Activated T-helper 17 cell treated with anti-CD3 and anti-CD28 coated beads, Interleukin-2, amount 50 U/mL, for 72 hours (primary cell): Measurements from ENCODE around the gene ITFG2. TPM values are rescaled to one million over a fixed set of nuclear protein-coding genes. Genes with fewer than 3 reads are reported as not detected.

Source experiments
- ATAC-seq: fragments of 150-1000 bp; cut with Tn5 transposase; replicated peaks from 2 replicates; pipeline ENCODE4 v1.10.0; 2021; ENCODE audit warnings: mild to moderate bottlenecking, moderate library complexity
- H3K27ac Mint-ChIP-seq: one replicate; pipeline ENCODE4 v1.8.0; 2022; ENCODE audit warnings: mixed read lengths
- H3K27me3 Mint-ChIP-seq: one replicate; pipeline ENCODE4 v1.8.0; 2022; ENCODE audit warnings: mixed read lengths
- H3K36me3 Mint-ChIP-seq: one replicate; pipeline ENCODE4 v1.8.0; 2022; ENCODE audit warnings: low read depth, mild to moderate bottlenecking, mixed read lengths
- H3K4me1 Mint-ChIP-seq: one replicate; pipeline ENCODE4 v1.8.0; 2022; ENCODE audit warnings: mixed read lengths
- H3K4me3 Mint-ChIP-seq: one replicate; pipeline ENCODE4 v1.8.0; 2022; ENCODE audit warnings: mild to moderate bottlenecking, mixed read lengths
- H3K9me3 Mint-ChIP-seq: one replicate; pipeline ENCODE4 v1.8.0; 2022; ENCODE audit warnings: mixed read lengths
- total RNA-seq, 2 donors: library from RNA; stranded (reverse); gene quantifications; one replicate each; pipeline ENCODE4 v1.2.3, GENCODE V29; 2022

Gene ITFG2
- total RNA-seq, 2 donors from 2014 or later: 34.8 to 43.8 TPM

DNA sequence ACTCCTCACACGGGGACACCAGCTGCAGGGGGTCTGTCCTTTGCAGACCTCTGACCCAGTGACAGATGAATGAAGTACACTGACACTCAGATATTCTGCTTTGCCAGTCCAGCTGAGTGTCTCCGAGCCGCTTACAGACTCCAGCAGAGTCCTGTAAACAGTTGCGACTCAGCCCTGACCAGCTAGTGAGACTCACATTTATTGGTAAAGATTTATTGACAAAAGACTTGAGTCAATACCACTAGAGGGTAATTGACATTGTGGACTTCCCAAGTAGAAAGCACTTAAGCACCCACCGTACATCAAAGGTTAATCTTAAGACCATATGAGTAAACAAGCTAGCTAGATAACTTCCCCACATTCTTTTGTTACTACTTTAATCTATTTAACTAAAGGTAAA is 27.5 kb upstream of the ITFG2 start:
- H3K4me3 Mint-ChIP-seq: no peak overlapping the region
- H3K27me3 Mint-ChIP-seq: peaks cover 3% of the 10 kb centered on the region
- H3K27ac Mint-ChIP-seq: no peak overlapping the region
- no peak for ATAC-seq
- H3K9me3 Mint-ChIP-seq: no peaks in the 10 kb centered on the region
- H3K4me1 Mint-ChIP-seq: no peaks in the 10 kb centered on the region
- no peaks in the 10 kb centered on the region for H3K36me3 Mint-ChIP-seq

- Mint-ChIP-seq H3K27ac (no peak overlapping the region), H3K4me1 (no peaks in the 10 kb centered on the region), H3K9me3 (no peaks in the 10 kb centered on the region), H3K27me3 (no peaks in the 10 kb centered on the region), H3K4me3 (no peak overlapping the region), H3K36me3 (peaks cover 3% of the 10 kb centered on the region)
- ATAC-seq: no peak
These were observed 21.4 kb upstream of the ITFG2 start for GRCh38 chr12:2791089-2791488.

GRCh38 chr12:2792671-2793500 is 19.6 kb upstream of the ITFG2 start:
- Mint-ChIP-seq H3K9me3 (no peaks in the 10 kb centered on the region), H3K27me3 (no peaks in the 10 kb centered on the region), H3K36me3 (peaks cover 21% of the 10 kb centered on the region), H3K4me3 (peak overlapping the region; percentile 50), H3K27ac (no peak overlapping the region), H3K4me1 (peaks cover 14% of the 10 kb centered on the region)
- no peak for ATAC-seq

- no peaks in the 10 kb centered on the region for H3K27me3 Mint-ChIP-seq
- H3K36me3 Mint-ChIP-seq: peaks cover 28% of the 10 kb centered on the region
- no peak for ATAC-seq
- peaks cover 14% of the 10 kb centered on the region for H3K4me1 Mint-ChIP-seq
- peak overlapping the region; percentile 50 for H3K4me3 Mint-ChIP-seq
- no peak overlapping the region for H3K27ac Mint-ChIP-seq
- H3K9me3 Mint-ChIP-seq: no peaks in the 10 kb centered on the region
These were observed 18.9 kb upstream of the ITFG2 start for GRCh38 chr12:2793561-2793960.

DNA sequence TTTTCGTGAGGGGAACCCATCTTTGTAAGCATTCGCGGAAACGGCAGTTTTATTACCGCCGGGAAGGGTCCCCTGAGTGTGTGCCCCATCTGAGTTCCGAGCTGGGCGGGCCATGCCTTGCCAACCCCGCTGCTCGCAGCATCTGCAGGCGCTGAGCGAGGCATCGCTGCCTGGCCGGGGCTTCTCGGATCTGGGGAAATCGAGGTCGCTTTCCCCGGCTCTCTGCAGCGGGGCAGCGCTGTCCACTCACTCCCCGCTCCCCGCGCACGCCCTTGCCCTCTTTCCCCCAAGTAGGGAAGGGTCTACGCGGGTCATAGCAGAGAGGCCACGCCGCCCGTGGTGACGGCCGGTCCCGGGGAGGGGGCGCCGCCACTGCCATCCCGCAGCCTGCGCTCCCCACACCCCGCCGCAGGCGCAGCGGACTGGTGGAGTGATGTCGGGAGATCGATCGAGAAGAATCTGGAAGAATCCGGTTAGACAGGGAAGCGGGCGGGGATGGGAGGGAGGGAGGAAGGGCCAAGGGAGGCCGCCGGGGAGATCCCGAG is 18.2 kb upstream of the ITFG2 start:
- H3K27ac Mint-ChIP-seq: no peak overlapping the region
- H3K27me3 Mint-ChIP-seq: no peaks in the 10 kb centered on the region
- H3K4me1 Mint-ChIP-seq: peaks cover 14% of the 10 kb centered on the region
- ATAC-seq: peak; percentile 13
- H3K4me3 Mint-ChIP-seq: peak overlapping the region; percentile 50
- no peaks in the 10 kb centered on the region for H3K9me3 Mint-ChIP-seq
- peaks cover 35% of the 10 kb centered on the region for H3K36me3 Mint-ChIP-seq

GRCh38 chr12:2794736-2795289 is 17.7 kb upstream of the ITFG2 start, which contains the start of gene FKBP4:
Gene FKBP4 (plus strand): TSS chr12:2794970. CDS start chr12:2795140, 170 bp downstream.
- H3K9me3 Mint-ChIP-seq: no peaks in the 10 kb centered on the region
- H3K27me3 Mint-ChIP-seq: no peaks in the 10 kb centered on the region
- no peak within 1 kb of the TSS for H3K27ac Mint-ChIP-seq
- peak within 1 kb of the TSS; percentile 96 for H3K4me3 Mint-ChIP-seq
- H3K36me3 Mint-ChIP-seq: peaks cover 40% of the 10 kb centered on the region
- ATAC-seq: peak; percentile 93
- H3K4me1 Mint-ChIP-seq: peaks cover 14% of the 10 kb centered on the region

- no peaks in the 10 kb centered on the region for H3K27me3 Mint-ChIP-seq
- no peaks in the 10 kb centered on the region for H3K9me3 Mint-ChIP-seq
These were observed 16.9 kb upstream of the ITFG2 start for GRCh38 chr12:2795291-2796186.

DNA sequence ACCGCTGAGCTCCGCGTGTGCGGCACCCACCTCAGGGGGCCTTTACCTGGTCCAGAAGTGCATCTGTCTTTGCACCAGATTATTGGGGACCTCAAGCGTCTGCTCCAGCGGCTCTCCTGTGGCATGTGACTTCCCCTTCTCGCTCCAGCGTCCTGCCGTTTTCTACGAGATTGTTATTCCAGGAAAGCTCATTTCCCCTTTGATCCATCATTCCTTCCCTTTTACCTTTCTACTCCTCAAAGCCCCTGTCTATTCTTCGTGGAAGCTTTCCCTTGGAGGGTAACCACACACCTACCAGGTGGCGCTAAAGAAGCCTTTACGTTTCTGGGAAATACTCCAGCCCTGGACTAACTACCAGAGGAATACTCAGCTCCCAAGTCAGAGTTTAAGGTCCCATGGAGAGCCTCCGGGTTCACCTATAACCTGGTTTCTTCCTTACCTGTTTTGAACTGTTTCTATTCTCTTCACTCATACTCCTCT is 16.2 kb upstream of the ITFG2 start:
- H3K27ac Mint-ChIP-seq: peak overlapping the region; percentile 92
- H3K9me3 Mint-ChIP-seq: no peaks in the 10 kb centered on the region
- peaks cover 14% of the 10 kb centered on the region for H3K4me1 Mint-ChIP-seq
- peaks cover 54% of the 10 kb centered on the region for H3K36me3 Mint-ChIP-seq
- no peak for ATAC-seq
- no peaks in the 10 kb centered on the region for H3K27me3 Mint-ChIP-seq
- H3K4me3 Mint-ChIP-seq: peak overlapping the region; percentile 96

More at GRCh38 chr12:2795291-2796186, 16.9 kb upstream of the ITFG2 start:
- Mint-ChIP-seq H3K36me3 (peaks cover 47% of the 10 kb centered on the region), H3K4me1 (peaks cover 14% of the 10 kb centered on the region), H3K27ac (peak overlapping the region; percentile 92), H3K4me3 (peak overlapping the region; percentile 96)
- peak; percentile 80 for ATAC-seq

- H3K27ac Mint-ChIP-seq: no peak overlapping the region
- H3K36me3 Mint-ChIP-seq: peaks cover 71% of the 10 kb centered on the region
- peak overlapping the region; percentile 96 for H3K4me3 Mint-ChIP-seq
- no peaks in the 10 kb centered on the region for H3K27me3 Mint-ChIP-seq
- peaks cover 14% of the 10 kb centered on the region for H3K4me1 Mint-ChIP-seq
- H3K9me3 Mint-ChIP-seq: no peaks in the 10 kb centered on the region
- ATAC-seq: no peak
These were observed 14.6 kb upstream of the ITFG2 start for GRCh38 chr12:2797721-2798418.

DNA sequence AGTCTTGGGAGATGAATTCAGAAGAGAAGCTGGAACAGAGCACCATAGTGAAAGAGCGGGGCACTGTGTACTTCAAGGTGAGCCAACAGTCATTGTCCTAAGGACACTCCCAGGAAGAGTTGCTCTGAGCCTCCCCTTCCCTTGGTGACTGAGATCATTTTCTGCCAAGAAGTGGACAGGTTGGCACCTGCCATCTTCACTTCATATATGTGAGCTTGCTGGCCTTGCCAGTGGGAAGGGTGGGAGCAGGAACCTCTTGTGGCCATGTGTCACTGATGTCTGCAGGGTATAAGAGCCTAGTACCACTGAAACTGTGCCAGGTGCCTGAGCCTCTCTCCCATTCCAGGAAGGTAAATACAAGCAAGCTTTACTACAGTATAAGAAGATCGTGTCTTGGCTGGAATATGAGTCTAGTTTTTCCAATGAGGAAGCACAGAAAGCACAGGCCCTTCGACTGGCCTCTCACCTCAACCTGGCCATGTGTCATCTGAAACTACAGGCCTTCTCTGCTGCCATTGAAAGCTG is 12.4 kb upstream of the ITFG2 start:
- Mint-ChIP-seq H3K27me3 (no peaks in the 10 kb centered on the region), H3K9me3 (no peaks in the 10 kb centered on the region), H3K36me3 (peaks cover 93% of the 10 kb centered on the region), H3K27ac (no peak overlapping the region), H3K4me1 (peaks cover 14% of the 10 kb centered on the region), H3K4me3 (no peak overlapping the region)
- ATAC-seq: no peak

- Mint-ChIP-seq H3K27ac (no peak overlapping the region), H3K27me3 (no peaks in the 10 kb centered on the region), H3K36me3 (peaks cover 99% of the 10 kb centered on the region), H3K9me3 (no peaks in the 10 kb centered on the region), H3K4me3 (no peak overlapping the region), H3K4me1 (peaks cover 13% of the 10 kb centered on the region)
- no peak for ATAC-seq
These were observed 11.3 kb upstream of the ITFG2 start for GRCh38 chr12:2801044-2801783.

DNA sequence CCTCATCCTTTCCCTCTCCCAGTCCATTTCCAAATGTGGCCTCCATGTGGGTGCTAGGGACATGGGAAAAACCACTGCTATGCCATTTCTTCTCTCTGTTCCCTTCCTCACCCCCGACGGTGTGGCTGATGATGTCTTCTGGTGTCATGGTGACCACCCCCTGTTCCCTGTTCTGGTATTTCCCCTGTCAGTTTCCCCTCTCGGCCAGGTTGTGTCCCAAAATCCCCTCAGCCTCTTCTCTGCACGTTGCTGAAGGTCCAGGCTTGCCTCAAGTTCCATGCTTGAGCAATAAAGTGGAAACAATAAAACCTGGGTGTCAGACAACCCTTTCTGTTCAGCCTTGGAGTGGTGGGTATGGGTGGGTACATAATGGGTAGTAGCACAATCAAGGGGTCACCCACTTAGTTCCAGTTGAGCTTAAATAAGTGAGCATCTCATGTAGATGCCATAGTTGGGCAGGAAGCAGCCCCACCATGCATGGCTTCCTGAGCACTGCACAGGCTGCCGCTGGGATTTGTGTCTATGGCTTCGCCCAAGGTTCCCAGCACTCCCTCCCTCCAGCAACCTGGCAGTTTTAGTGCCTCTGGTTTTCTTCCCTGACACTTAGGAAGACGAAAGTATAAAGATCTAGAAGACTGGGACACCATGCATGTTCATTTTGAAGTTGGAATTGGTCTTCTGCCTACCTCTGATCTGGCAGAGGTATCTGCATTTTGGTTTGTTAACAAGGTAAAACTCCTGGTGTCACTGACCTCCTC is 8.7 kb upstream of the ITFG2 start:
- Mint-ChIP-seq H3K4me1 (no peaks in the 10 kb centered on the region), H3K27me3 (no peaks in the 10 kb centered on the region), H3K36me3 (peaks cover 79% of the 10 kb centered on the region), H3K9me3 (no peaks in the 10 kb centered on the region), H3K27ac (no peak overlapping the region), H3K4me3 (no peak overlapping the region)
- no peak for ATAC-seq
